Naive B cell (primary cell): ENCODE results near the gene HPSE2. TPM values are rescaled to one million over a fixed set of nuclear protein-coding genes. Genes with fewer than 3 reads are reported as not detected.
"Not testable (repeated sequence)": the region's sequence is repeated elsewhere in the genome, so short reads cannot be mapped to it uniquely, and the experiment has no call there.

Experiments
- ATAC-seq, 2 donors: fragments of 150-1000 bp; cut with Tn5 transposase; 2 replicates each; pipeline ENCODE4 v1.10.0; 2021; ENCODE audit warnings: low read depth in 2 of 2, mild to moderate bottlenecking in 2 of 2, moderate library complexity in 2 of 2
- DNase-seq: peaks from one replicate; pipeline ENCODE4 v3.0.0; 2022
- H3K27ac Mint-ChIP-seq, 6 donors: one replicate each; pipeline ENCODE4 v1.8.0; 2020 to 2022; ENCODE audit warnings: mild to moderate bottlenecking in 6 of 6, mixed read lengths in 6 of 6, moderate library complexity in 5 of 6, inconsistent platforms in 2 of 6
- H3K27me3 Mint-ChIP-seq, 3 donors: one replicate each; pipeline ENCODE4 v1.8.0; 2021 to 2022; ENCODE audit warnings: mixed read lengths in 3 of 3, mild to moderate bottlenecking in 1 of 3
- H3K36me3 Mint-ChIP-seq, 2 donors: one replicate each; pipeline ENCODE4 v1.8.0; 2020 to 2022; ENCODE audit warnings: mixed read lengths in 2 of 2, inconsistent platforms in 1 of 2, mild to moderate bottlenecking in 1 of 2
- H3K4me1 Mint-ChIP-seq, 3 donors: one replicate each; pipeline ENCODE4 v1.8.0; 2020 to 2022; ENCODE audit warnings: mixed read lengths in 3 of 3, inconsistent platforms in 1 of 3, mild to moderate bottlenecking in 1 of 3, moderate library complexity in 1 of 3
- H3K4me3 Mint-ChIP-seq, 8 donors: one replicate each; pipeline ENCODE4 v1.8.0; 2020 to 2022; ENCODE audit warnings: mild to moderate bottlenecking in 8 of 8, mixed read lengths in 8 of 8, moderate library complexity in 8 of 8, inconsistent platforms in 2 of 8
- H3K9me3 Mint-ChIP-seq, 7 donors: one replicate each; pipeline ENCODE4 v1.8.0; 2020 to 2022; ENCODE audit warnings: mixed read lengths in 7 of 7, mild to moderate bottlenecking in 5 of 7, inconsistent platforms in 2 of 7, moderate library complexity in 1 of 7
- polyA plus RNA-seq, 6 donors: library from polyadenylated mRNA; unstranded; fragments of 300-500 nt; fragmentation: Illumina TruSeq; gene quantifications; one replicate each; pipeline ENCODE4 v1.2.3, GENCODE V29; 2021; ENCODE audit warnings: low read depth in 6 of 6

HPSE2 gene
- polyA plus RNA-seq, 6 donors from 2014 or later: not detected

DNA sequence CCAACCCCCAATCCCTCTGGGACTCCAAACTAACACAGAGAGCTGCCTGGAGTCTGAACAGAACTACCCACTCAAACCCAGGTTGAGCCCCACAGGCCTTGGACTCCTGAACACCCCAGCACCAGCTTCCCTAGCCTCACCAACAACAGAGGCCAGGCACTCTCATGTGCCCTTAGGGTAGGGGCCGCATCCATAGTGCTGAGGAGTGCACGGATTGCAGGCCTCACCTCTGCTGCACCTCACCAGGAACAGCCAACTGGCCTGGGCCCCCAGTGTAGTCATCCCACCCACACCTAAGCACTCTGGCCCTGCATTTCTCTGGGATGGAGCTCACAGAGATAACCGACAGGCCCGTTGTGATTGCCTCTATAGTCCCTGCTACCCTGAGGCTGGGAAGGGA, 194.2 kb downstream of the HPSE2 start:
- Mint-ChIP-seq H3K4me3 (no peak overlapping the region), H3K27me3 (peaks cover 0 to 16% (median 0%) of the 10 kb centered on the region in 3 donors), H3K27ac (peak overlapping the region in 1 of 6 donors; percentile 44), H3K9me3 (peaks cover 7 to 41% (median 24%) of the 10 kb centered on the region in 7 donors), H3K36me3 (no peaks in the 10 kb centered on the region), H3K4me1 (no peaks in the 10 kb centered on the region)
- DNase-seq (no peak), ATAC-seq (no peak)

DNA sequence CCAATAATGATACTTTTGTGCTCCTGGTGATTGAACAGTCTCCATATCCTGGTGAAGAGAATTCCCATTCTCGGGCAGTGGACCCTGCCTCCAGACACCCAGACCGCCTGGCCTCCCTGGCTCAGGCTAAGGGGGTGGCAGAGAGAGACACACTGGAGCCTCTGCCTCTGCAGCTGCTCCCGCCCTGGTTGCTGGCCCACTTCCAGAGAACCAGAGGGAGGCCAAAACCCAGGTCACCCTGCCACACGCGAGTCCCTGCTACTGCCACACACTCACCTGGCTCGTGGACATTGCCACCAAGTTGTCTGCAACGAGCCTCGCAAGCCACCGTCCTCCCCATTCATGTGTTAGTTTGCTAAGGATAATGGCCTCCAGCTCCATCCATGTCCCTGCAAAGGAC, 221.8 kb downstream of the HPSE2 start:
- H3K36me3 Mint-ChIP-seq: no peaks in the 10 kb centered on the region
- H3K27me3 Mint-ChIP-seq: peaks cover 0 to 10% (median 8%) of the 10 kb centered on the region in 3 donors
- no peak for ATAC-seq
- DNase-seq: no peak
- no peaks in the 10 kb centered on the region for H3K4me1 Mint-ChIP-seq
- no peak overlapping the region for H3K27ac Mint-ChIP-seq
- H3K4me3 Mint-ChIP-seq: no peak overlapping the region
- H3K9me3 Mint-ChIP-seq: peaks cover 0 to 3% (median 0%) of the 10 kb centered on the region in 7 donors

DNA sequence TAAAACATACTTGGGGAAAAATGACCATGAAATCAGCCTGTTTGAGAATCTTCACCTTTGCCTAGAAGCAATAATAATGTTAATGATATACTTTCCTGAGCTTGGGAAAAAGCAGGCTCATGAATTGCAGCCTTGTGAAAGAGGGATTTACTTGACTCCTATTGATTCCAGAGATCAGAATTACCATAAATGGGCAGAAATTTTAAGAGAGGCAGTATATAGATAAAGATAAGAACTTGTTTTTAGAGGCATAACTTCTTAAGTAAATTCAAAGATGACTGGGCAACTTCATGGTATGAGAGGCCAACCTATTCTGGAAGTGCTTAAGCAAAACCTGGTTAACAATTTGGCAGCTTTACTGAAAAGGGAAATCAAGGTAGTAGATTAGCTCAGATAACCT, 225.4 kb downstream of the HPSE2 start:
- DNase-seq (no peak), ATAC-seq (no peak)
- Mint-ChIP-seq H3K36me3 (peaks cover 3 to 5% of the 10 kb centered on the region in 2 donors), H3K4me1 (no peaks in the 10 kb centered on the region), H3K4me3 (no peak overlapping the region), H3K9me3 (peaks cover 5 to 15% (median 9%) of the 10 kb centered on the region in 7 donors), H3K27me3 (peaks cover 0 to 9% (median 4%) of the 10 kb centered on the region in 3 donors), H3K27ac (no peak overlapping the region)

DNA sequence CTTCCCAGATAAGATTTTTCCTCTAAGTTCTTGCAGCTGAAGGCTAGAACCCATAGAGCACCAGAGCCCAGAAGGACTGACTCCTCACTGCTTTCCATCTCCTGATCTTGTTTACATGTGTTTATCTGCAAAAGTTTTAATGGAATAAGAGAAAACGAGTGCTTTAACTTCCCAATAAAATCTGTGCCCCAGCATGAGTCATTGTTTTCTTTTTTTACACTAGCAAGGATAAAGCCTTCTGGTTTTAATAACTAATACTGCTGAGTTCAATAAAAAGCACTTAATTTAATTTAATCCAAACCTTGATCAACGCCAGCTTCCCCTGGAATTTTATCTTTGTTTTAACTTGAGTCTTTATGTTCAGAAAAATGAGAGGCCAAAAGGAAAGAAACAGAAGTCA, 227.6 kb downstream of the HPSE2 start:
- Mint-ChIP-seq H3K4me3 (no peak overlapping the region), H3K27me3 (peaks cover 0 to 4% (median 0%) of the 10 kb centered on the region in 3 donors), H3K36me3 (peaks cover 8 to 18% of the 10 kb centered on the region in 2 donors), H3K9me3 (peaks cover 16 to 35% (median 24%) of the 10 kb centered on the region in 7 donors), H3K27ac (no peak overlapping the region), H3K4me1 (no peaks in the 10 kb centered on the region)
- DNase-seq (no peak), ATAC-seq (no peak)

DNA sequence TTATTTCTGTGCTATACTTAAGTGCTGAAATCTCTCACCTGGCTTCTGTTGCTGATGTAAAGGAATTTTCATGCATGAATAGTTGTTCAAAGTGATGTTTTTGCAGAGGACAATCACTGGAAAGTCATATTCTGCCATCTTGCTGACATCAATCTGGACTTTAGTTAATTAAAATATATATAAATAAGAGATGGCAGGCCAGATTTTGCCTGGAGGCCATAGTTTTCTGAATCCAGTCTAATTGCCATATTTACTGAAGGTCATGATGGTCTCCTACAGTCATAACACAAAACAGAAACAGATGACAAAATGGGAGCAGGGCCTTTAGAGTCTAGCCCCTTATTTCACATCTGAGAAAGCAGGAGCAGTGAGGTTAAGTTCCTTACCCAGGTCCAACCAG, 228.2 kb downstream of the HPSE2 start:
- H3K9me3 Mint-ChIP-seq: peaks cover 16 to 39% (median 24%) of the 10 kb centered on the region in 7 donors
- H3K27ac Mint-ChIP-seq: no peak overlapping the region
- no peak for DNase-seq
- H3K36me3 Mint-ChIP-seq: peaks cover 8 to 18% of the 10 kb centered on the region in 2 donors
- H3K27me3 Mint-ChIP-seq: peaks cover 0 to 4% (median 0%) of the 10 kb centered on the region in 3 donors
- no peaks in the 10 kb centered on the region for H3K4me1 Mint-ChIP-seq
- H3K4me3 Mint-ChIP-seq: no peak overlapping the region
- ATAC-seq: no peak

DNA sequence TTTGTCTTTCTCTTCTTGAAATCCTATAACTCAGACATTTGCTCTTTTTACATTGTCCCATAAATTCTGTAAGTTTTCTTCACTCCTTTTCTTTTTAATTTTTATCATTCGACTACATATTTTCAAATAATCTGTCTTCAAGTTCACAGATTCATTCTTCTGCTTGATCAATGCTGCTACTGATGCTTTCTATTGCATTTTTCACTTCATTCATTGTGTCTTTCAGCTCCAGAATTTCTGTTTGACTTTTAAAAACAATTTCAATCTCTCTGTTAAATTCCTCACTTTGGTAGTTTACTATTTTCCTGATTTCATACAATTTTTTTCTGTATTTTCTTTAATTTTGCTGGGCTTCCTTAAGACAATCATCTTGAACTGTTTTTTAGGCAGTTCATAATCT, 230.4 kb downstream of the HPSE2 start:
- no peak overlapping the region for H3K4me3 Mint-ChIP-seq
- no peaks in the 10 kb centered on the region for H3K4me1 Mint-ChIP-seq
- no peak for DNase-seq
- peaks cover 16 to 39% (median 24%) of the 10 kb centered on the region in 7 donors for H3K9me3 Mint-ChIP-seq
- peaks cover 8 to 18% of the 10 kb centered on the region in 2 donors for H3K36me3 Mint-ChIP-seq
- peaks cover 0 to 2% (median 0%) of the 10 kb centered on the region in 3 donors for H3K27me3 Mint-ChIP-seq
- H3K27ac Mint-ChIP-seq: no peak overlapping the region
- no peak for ATAC-seq

DNA sequence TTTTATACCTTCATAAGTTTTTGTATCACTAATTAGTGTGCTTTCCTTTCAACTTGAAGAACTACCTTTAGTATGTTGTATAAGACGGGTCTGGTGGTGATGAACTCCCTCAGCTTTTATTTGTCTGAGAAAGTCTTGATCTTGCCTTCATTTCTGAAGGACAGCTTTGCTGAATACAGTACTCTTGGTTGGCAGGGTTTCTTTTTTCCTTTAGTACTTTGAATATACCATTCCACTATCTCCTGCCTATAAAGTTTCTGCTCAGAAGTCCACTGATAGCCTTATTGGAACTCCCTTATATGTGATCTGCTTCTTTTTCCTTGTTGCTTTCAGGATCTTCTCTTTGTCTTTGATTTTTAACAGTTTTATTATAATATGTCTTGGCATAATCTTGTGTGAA, 230.9 kb downstream of the HPSE2 start:
- Mint-ChIP-seq H3K27ac (no peak overlapping the region), H3K4me3 (no peak overlapping the region), H3K4me1 (no peaks in the 10 kb centered on the region), H3K9me3 (peaks cover 16 to 39% (median 24%) of the 10 kb centered on the region in 7 donors), H3K27me3 (no peaks in the 10 kb centered on the region), H3K36me3 (peaks cover 8 to 18% of the 10 kb centered on the region in 2 donors)
- no peak for DNase-seq
- no peak for ATAC-seq

DNA sequence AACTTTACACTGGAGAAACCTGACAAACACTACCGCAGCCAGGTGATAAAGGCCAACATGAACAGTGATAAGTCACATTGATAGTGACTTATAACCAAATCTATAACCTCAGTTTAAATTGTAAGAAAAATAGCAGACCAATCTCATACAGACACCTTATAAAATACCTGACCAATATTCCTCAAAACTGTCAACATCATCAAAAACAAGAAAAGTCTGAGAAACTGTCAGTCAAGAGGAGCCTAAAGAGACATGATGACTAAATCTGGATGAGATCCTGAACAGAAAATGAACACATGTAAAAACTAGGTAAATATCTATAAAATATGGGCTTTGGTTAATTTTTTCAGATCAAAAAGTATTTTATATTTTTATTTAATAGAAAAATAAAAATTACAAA, 233.3 kb downstream of the HPSE2 start:
- Mint-ChIP-seq H3K4me3 (no peak overlapping the region), H3K27me3 (no peaks in the 10 kb centered on the region), H3K4me1 (no peaks in the 10 kb centered on the region), H3K9me3 (peaks cover 16 to 38% (median 24%) of the 10 kb centered on the region in 7 donors), H3K27ac (no peak overlapping the region), H3K36me3 (peaks cover 8 to 18% of the 10 kb centered on the region in 2 donors)
- DNase-seq (no peak), ATAC-seq (no peak)

DNA sequence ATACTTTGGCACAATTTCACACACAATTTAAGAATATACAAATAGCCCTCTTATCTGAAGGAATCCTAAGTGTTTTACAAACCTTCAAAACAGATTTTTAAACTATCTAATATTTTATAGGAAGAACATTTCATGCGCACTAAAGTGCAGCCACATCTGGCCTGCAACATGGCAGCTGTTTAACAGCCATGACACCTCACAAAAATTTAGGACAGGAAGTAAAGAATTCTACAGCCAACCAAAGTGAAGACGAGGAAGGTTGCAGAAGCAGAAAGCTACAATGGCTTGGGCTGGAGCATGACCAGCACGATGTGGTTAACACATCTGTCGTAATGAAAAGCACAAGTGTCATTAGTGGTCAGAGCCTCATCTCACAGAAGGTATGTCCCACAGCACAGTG, 238.1 kb downstream of the HPSE2 start:
- DNase-seq: no peak
- Mint-ChIP-seq H3K27ac (no peak overlapping the region), H3K4me3 (no peak overlapping the region), H3K36me3 (no peaks in the 10 kb centered on the region), H3K9me3 (peaks cover 0 to 8% (median 3%) of the 10 kb centered on the region in 7 donors), H3K27me3 (no peaks in the 10 kb centered on the region), H3K4me1 (no peaks in the 10 kb centered on the region)
- no peak for ATAC-seq

DNA sequence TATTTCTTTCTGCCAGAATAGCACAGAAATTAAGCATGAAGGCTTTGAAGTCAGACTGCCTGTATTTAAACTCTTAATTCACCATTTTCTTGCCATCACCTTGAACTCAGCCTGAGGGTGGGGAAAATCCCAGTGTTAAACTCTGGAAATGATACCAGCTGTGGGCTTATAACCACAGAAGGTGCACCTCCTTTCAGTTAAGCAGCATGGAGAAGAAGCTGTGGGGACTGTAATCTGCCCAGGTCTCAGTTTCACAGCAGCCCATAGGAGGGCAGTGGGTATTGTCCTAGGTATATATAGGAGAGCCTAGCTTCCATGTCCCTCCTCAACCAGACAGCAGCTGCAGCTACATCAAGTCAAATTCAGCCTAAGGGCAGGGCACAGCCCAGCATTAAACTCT, 241.6 kb downstream of the HPSE2 start:
- Mint-ChIP-seq H3K27ac (peak overlapping the region in 1 of 6 donors; percentile 55), H3K9me3 (peaks cover 0 to 8% (median 3%) of the 10 kb centered on the region in 7 donors), H3K4me3 (no peak overlapping the region), H3K4me1 (no peaks in the 10 kb centered on the region), H3K27me3 (peaks cover 0 to 8% (median 0%) of the 10 kb centered on the region in 3 donors), H3K36me3 (no peaks in the 10 kb centered on the region)
- DNase-seq (no peak), ATAC-seq (no peak)

DNA sequence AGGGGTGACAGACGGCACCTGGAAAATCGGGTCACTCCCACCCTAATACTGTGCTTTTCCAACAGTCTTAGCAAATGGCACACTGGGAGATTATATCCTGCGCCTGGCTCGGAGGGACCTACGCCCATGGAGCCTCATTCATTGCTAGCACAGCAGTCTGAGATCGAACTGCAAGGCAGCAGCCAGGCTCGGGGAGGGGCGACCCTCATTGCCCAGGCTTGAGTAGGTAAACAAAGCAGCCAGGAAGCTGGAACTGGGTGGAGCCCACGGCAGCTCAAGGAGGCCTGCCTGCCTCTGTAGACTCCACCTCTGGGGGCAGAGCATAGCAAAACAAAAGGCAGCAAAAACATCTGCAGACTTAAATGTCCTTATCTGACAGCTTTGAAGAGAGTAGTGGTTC, 251.9 kb downstream of the HPSE2 start:
- H3K36me3 Mint-ChIP-seq, H3K9me3 Mint-ChIP-seq, H3K4me1 Mint-ChIP-seq, H3K27ac Mint-ChIP-seq, H3K4me3 Mint-ChIP-seq, ATAC-seq, DNase-seq: not testable (repeated sequence)
- peaks cover 0 to 12% (median 11%) of the 10 kb centered on the region in 3 donors for H3K27me3 Mint-ChIP-seq

DNA sequence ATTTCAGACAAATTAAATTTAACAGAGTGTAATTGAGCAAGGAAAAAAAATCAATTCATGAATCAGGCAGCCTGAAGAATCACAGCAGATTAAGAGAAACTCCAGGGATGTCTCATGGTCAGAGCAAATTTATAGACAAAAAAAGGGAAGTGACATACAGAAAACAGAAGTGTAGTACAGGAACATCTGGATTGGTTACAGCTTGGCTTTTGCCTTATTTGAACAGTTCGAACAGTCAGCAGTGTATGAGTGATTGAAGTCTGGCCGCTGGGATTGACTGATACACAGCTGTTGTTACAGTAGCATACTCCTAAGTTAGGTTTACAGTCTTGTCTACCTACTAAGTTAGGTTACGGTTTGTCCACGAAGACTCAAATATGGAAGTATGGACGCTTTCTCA, 255.3 kb downstream of the HPSE2 start:
- Mint-ChIP-seq H3K4me1 (no peaks in the 10 kb centered on the region), H3K27me3 (peaks cover 0 to 19% (median 12%) of the 10 kb centered on the region in 3 donors), H3K27ac (peak overlapping the region in 1 of 6 donors; percentile 33), H3K4me3 (no peak overlapping the region), H3K9me3 (peaks cover 0 to 12% (median 3%) of the 10 kb centered on the region in 7 donors), H3K36me3 (no peaks in the 10 kb centered on the region)
- DNase-seq (no peak), ATAC-seq (no peak)

DNA sequence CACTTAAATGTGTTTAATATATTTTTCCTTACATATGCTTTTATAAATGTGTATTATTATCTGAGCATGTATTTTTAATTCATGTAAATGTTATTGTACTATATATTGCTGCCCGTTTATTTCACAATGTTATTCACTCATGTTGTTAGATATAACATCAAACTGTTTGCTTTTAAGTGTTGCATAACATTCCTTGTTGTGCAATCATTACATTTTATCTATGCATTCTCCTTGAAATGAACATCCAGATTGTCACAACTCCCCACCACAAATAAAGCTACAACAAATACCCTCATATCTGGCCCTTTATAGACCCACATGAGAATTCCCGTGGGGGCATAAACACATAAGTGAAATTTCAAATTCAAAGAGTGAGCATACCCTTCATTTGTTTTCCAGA, 264.2 kb downstream of the HPSE2 start:
- no peak overlapping the region for H3K4me3 Mint-ChIP-seq
- peaks cover 0 to 3% (median under 1%) of the 10 kb centered on the region in 7 donors for H3K9me3 Mint-ChIP-seq
- DNase-seq (no peak), ATAC-seq (no peak)
- no peak overlapping the region for H3K27ac Mint-ChIP-seq
- peaks cover 0 to 9% (median 6%) of the 10 kb centered on the region in 3 donors for H3K27me3 Mint-ChIP-seq
- H3K4me1 Mint-ChIP-seq: no peaks in the 10 kb centered on the region
- H3K36me3 Mint-ChIP-seq: no peaks in the 10 kb centered on the region

DNA sequence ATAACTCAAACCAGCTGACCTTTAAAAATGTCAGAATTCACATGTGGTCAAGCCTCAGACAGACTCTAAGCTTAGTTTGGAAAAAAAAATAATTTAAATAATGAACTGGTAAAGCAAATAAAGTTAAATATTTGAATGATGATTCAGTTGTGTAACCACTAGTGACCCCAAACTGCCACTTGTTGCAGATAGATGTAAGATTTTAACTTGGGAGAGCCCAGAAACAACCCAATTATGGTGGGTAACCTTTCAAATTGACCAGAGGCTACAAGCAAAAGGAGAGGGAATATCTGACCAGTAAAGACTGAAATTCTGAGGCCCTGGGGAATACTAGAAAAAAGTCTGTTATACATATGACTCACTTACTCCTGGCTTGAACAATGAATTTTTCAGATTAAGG, 268.1 kb downstream of the HPSE2 start:
- peaks cover 0 to 15% (median 6%) of the 10 kb centered on the region in 3 donors for H3K27me3 Mint-ChIP-seq
- no peak overlapping the region for H3K27ac Mint-ChIP-seq
- peaks cover 0 to 3% (median 0%) of the 10 kb centered on the region in 7 donors for H3K9me3 Mint-ChIP-seq
- no peak overlapping the region for H3K4me3 Mint-ChIP-seq
- H3K36me3 Mint-ChIP-seq: no peaks in the 10 kb centered on the region
- no peaks in the 10 kb centered on the region for H3K4me1 Mint-ChIP-seq
- DNase-seq: no peak
- ATAC-seq: no peak

DNA sequence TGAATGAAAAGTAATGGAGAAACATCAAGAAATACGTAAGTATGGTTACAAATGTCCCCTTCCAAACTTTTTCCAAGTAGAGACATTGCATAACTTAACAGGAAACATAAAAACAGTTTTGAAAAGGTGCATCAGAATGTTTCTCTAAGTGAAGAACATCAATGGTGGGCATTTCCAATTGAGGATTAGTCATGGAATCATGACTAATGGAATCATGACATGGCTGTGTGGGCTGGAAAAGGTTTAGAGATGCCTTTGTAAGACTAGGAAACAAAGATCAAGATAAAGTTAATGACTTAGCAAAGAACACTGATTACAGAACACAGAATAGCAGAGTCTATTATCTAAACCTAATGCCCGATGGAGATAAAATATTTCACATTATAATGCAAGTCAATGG, 272.0 kb downstream of the HPSE2 start:
- ATAC-seq (no peak), DNase-seq (no peak)
- H3K4me1 Mint-ChIP-seq: no peaks in the 10 kb centered on the region
- H3K4me3 Mint-ChIP-seq: no peak overlapping the region
- peaks cover 0 to 10% (median 0%) of the 10 kb centered on the region in 3 donors for H3K27me3 Mint-ChIP-seq
- no peaks in the 10 kb centered on the region for H3K9me3 Mint-ChIP-seq
- no peaks in the 10 kb centered on the region for H3K36me3 Mint-ChIP-seq
- H3K27ac Mint-ChIP-seq: no peak overlapping the region
